Erythroblast (primary cell): ENCODE results near the gene NXPE3.
"Not testable (repeated sequence)": the region's sequence is repeated elsewhere in the genome, so short reads cannot be mapped to it uniquely, and the experiment has no call there.

ENCODE experiments used
- DNase-seq, 2 experiments: peaks; one replicate each; lab custom pipeline; 2025; lab: John Stamatoyannopoulos, UW
- GATA1 ChIP-seq: IDR thresholded peaks from 2 replicates; pipeline ENCODE4 v1.6.1; 2011; ENCODE audit warnings: low read depth, mild to moderate bottlenecking, control low read depth, low read length, moderate library complexity
- POLR2A ChIP-seq: IDR thresholded peaks from 2 replicates; pipeline ENCODE4 v1.6.1; 2011; ENCODE audit warnings: mild to moderate bottlenecking, low read length

Gene NXPE3

DNA sequence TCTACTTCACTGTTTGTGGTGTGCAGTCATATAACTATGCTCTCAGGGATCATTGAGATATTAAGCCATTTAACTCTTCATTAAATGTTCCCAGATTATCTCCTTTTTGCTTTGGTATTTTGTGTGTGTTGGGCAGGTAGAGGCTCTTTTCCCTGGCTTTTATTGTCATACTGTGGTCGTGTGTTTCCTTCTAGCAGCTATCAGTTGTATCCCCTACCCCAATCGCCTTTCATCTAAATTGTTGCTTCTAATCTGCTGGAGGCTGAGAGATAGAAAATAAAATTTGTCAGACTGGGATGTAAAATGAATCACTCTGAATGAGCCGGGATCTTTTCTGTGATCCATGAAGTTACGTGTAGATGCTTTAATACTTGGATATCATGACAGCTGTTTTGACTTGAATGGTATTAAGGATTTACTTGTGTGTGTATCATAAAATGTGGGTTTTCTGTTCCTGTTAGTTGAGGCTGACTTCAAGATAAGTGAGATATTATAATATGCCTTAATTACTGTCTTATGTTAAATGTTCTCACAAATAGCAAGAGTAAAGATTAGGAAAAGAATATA, 79.5 kb downstream of the NXPE3 start:
- no peak for DNase-seq
- TF ChIP-seq POLR2A (no peak), GATA1 (no peak)

- TF ChIP-seq POLR2A (no peak), GATA1 (no peak)
- DNase-seq = no peak
These were observed 81.0 kb downstream of the NXPE3 start for GRCh38 chr3:101859882-101860448.

- no peak for TF ChIP-seq GATA1
- TF ChIP-seq POLR2A = no peak
- DNase-seq = no peak
These were observed 82.3 kb downstream of the NXPE3 start for GRCh38 chr3:101861212-101861788.

GRCh38 chr3:101861789-101862415, 82.9 kb downstream of the NXPE3 start:
- TF ChIP-seq POLR2A (peak; percentile 26), GATA1 (no peak)
- DNase-seq = no peak

DNA sequence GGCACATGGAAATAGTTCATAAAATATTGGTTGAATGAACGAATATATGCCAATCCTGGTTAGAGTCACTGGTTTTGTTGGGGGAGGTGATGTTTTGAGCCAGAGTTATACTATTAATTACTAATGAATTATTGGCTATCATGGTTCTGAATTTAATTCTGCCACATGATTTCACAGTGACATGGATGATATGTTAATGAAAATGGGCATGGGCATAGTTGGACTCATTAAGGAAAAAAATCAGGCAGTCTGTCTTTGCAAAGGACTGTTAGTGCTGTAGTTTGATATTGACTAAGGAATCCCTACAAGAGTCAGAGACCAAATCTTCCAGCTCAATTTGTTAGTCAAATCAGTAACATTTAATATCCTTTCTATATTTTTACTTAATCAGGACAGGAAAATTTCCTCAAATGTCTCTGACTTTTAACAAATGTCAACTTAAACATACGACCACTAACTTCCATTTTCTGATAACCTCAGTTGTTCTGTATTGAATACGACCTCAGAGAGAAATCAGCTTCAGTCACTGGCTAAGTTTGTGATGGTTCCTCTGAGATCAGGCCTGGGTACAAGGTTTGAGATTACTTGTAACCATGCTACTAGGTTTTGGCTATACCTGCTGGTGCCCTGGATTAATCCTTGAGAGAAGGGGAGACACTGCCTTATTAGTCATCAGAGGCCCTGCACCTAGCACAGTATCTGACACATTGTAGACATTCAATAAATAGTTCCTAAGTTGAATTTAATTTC, 83.6 kb downstream of the NXPE3 start:
- TF ChIP-seq POLR2A (no peak), GATA1 (no peak)
- no peak for DNase-seq

DNA sequence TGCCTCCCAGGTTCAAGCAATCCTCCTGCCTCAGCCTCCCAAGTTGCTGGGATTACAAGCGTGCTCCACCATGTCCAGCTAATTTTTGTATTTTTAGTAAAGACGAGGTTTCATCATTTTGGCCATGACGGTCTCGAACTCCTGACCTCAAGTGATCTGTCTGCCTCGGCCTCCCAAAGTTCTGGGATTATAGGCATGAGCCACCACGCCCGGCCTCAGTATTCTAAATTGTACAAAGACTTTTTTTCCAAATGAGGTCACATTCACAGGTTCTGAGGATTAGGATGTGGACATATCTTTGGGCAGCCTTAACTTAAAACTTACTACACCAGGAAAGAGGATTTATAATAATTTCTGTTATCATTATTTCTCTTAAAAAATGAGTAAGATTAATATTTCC, 85.9 kb downstream of the NXPE3 start:
- not testable (repeated sequence) for DNase-seq

DNA sequence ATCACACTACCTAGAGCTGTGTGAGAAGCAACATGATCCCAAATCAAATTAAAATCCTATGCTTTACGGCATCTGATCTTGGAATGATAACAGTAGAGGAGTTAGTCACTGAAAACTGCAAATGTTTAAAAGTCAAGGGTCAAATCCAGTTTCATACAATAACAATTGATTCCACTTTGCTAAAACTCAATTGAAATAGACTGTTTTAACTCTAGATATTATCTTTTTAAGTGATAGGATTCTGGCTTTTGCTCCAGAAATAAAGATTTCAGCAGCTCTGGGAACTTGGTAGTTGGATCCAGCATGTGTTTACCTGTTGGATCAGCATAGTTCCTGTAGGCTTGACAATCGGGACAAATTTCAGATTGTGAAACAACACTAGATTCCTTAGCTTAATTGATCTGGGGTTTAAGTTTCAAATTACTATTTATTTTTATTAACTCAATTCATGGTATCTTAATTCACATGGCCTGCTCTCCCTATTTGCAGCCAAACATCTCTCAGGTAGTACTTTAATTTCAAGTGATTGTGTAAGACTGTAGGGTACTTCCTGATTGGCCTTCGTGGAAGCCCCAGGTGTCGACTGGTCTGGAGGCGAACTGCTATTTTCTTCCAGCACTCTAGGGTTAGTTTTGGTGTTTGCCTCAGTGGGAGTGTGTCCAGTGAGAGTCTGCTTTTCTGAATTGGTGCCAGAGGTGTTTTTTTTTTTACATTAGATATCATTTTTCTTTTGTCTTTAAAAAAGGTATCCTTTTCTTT, 86.9 kb downstream of the NXPE3 start:
- no peak for DNase-seq
- TF ChIP-seq POLR2A = no peak
- TF ChIP-seq GATA1 = no peak

DNA sequence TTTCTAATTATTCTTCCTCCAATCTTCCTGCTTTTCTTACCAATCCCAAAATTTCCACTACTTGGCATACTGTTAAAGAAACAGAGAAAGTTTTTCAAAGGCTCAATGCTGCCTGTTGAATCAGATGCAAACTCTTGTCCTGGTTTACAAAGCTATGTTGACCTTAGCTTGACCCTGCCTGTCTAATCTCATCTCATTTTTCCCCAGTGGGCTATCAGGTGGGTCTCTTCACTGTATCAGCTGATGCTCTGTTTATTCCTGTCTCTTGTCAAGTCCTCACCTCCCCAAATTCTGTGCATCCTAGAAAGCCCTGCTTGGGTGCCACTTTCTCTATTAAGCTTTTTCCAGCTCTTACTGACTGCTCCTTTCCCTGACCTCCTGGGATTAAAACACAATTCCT, 88.5 kb downstream of the NXPE3 start:
- TF ChIP-seq POLR2A (no peak), GATA1 (no peak)
- DNase-seq = no peak

GRCh38 chr3:101867996-101868395, 89.0 kb downstream of the NXPE3 start:
- DNase-seq = no peak
- TF ChIP-seq POLR2A (no peak), GATA1 (no peak)

DNA sequence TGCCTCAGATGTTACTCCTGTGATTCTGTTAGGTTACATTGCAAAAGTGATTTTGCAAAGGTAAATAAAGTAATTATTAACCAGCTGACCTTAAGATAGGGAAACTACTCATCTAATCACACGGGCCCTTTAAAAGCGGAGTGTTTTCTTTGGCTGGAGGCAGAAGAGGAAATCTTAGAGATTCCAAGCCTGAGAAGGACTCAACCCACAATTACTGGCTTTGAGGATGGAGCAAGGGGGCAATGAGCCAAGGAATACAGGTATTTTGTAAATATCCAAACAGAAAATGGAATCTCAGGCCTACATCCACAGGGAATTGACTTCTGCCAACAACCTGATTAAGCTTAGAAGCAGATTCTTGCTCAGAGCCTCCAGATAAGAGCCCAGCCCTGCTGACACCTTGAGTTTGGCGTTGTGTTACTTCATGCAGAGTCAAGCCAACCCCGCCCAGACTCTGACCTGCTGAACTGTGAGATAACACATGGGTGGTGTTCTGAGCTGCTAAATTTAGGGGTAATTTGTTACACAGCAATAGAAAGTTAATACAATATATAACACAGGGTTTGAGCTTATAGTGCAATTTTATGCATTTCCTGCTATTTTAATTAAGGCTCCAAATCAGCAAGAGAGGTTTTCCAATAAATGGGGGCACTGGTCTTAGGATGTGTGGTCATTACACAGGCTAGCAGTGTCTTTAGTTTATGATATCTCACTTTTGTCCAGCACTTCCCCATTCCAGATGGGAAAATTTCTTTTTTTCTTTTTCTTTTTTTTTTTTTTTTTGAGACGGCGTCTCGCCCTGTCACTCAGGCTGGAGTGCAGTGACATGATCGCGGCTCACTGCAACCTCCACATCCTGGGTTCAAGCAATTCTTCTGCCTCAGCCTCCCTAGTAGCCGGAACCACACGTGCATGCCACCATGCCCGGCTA, 89.8 kb downstream of the NXPE3 start:
- peak; percentile 72 to 86 for DNase-seq
- TF ChIP-seq POLR2A (no peak), GATA1 (no peak)

DNA sequence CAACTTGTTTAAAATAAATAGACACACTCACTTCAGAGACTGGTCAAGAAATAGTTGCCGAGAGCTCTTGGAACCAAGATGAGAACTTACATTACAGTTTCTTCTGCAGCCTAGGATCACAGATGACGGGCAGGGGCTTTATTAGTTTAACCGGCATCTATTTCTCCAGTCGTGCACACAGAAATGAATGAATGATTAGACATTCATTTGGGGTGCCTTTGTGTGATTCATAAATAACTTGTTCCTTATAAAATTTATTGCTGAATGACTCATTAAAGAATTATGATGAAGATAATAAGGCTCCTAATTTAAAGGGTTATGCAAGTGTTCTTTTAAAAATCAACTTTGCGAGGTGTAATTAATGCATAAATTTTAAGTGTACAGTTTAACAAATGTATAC, 91.1 kb downstream of the NXPE3 start:
- TF ChIP-seq GATA1 (no peak), POLR2A (no peak)
- no peak for DNase-seq

DNA sequence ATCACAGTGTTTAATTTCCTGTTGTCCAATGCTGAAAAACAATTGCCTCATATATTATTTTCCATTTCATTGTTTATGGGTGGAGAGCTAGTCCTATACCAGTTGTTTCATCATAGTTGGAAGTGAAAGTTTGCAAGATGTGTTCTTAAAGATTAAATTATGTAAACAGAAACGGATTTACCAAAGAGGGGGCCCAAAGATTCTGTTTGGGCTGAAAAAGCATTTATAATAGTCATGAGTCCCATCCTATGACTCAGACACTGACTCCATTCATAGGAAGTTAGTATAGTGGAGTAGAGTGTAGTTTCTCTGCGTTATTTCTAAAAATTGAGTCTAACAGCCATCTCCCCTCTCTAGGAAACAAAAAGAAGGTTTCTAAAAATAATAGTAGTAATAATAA, 94.6 kb downstream of the NXPE3 start:
- no peak for DNase-seq
- TF ChIP-seq POLR2A (no peak), GATA1 (no peak)
